Measurements from ENCODE around the gene AQP1.

DNA sequence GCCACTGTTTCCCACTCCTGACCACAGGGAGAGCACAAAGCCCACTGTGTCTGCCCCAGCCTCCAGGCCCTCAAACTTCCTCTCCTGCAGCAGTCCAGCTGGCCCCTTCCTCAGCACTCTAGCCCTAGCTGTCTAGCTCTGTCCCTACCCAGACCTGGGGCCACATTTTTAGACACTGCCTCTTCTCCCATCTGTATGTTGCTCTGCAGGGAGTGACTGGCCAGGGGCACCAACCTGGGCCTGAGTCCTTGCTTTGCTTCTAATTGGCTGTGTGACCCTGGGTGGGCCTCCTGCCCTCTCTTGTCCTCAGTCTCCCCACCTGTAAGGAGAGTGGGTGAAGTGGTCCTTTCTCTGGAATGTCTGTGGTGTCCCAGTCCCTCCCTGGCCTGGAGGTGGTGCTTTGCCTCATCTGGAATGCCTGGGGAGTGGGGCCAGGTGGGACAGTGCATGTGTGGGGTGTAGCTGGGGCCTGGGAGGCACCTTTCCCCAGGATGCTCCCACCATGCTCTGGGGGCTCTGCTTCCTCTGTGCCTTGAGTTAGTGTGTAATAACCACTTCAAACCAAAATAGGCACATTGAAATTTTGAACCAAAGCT is 25.1 kb downstream of the AQP1 start:
- TF ChIP-seq, protein P1, sequence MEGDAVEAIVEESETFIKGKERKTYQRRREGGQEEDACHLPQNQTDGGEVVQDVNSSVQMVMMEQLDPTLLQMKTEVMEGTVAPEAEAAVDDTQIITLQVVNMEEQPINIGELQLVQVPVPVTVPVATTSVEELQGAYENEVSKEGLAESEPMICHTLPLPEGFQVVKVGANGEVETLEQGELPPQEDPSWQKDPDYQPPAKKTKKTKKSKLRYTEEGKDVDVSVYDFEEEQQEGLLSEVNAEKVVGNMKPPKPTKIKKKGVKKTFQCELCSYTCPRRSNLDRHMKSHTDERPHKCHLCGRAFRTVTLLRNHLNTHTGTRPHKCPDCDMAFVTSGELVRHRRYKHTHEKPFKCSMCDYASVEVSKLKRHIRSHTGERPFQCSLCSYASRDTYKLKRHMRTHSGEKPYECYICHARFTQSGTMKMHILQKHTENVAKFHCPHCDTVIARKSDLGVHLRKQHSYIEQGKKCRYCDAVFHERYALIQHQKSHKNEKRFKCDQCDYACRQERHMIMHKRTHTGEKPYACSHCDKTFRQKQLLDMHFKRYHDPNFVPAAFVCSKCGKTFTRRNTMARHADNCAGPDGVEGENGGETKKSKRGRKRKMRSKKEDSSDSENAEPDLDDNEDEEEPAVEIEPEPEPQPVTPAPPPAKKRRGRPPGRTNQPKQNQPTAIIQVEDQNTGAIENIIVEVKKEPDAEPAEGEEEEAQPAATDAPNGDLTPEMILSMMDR (IDR thresholded peaks at IDR 0.05; ENCODE audit: borderline replicate concordance, extremely low read depth, low read length, poor library complexity, severe bottlenecking) = no peak
- TF ChIP-seq EZH2 (IDR thresholded peaks at IDR 0.05; ENCODE audit: borderline replicate concordance, low read depth, low read length, severe bottlenecking) = no peak

All from DND-41 (cell line).